HCT116 (cell line): ENCODE results near the gene BBC3. TPM values are rescaled to one million over a fixed set of nuclear protein-coding genes. Genes with fewer than 3 reads are reported as not detected.

ENCODE experiments used
- ATAC-seq: fragments of 200-7000 bp; cut with Tn5 transposase; 2 replicates; pipeline ENCODE4 v1.9.1; 2020; ENCODE audit warnings: mild to moderate bottlenecking, moderate library complexity
- BruUV-seq: library from RNA; stranded (reverse); fragments of 400-500 nt; replicated peaks from 2 replicates; lab custom pipeline; 2021; lab: Mats Ljungman, UMichigan
- CTCF ChIA-PET: fragments of 300-600 bp; sonication (Branson Sonifier 250); formaldehyde crosslinking; loops from one replicate; lab custom pipeline; 2021; ENCODE audit warnings: antibody characterized with exemption; lab: Charles Lee
- POLR2A ChIA-PET: fragments of 300-600, 350-600 bp; sonication (Branson Sonifier 250); formaldehyde crosslinking; loops from one replicate; lab custom pipeline; 2021; ENCODE audit warnings: antibody characterized with exemption; lab: Charles Lee
- RAD21 ChIA-PET, 2 experiments: fragments of 300-600 bp; sonication (Branson Sonifier 250); formaldehyde crosslinking; loops; one replicate each; lab custom pipeline; 2023; ENCODE audit warnings: low total read pairs in 2 of 2; ENCODE audit not compliant: uncharacterized antibody in 2 of 2, unreplicated experiment in 2 of 2, low non-redundant PET in 1 of 2; lab: Charles Lee
- DNase-seq: peaks from one replicate; pipeline ENCODE4 v3.0.0-alpha.2; 2010; ENCODE audit warnings: low read depth, low spot score
- H2AFZ ChIP-seq: fragments of 200-600 bp; shearing (Covaris generic), sonication (generic); 2 replicates; pipeline ENCODE4 v1.6.1; 2017; ENCODE audit warnings: low read depth, mixed run types, mixed read lengths, antibody characterized with exemption, low read length; ENCODE audit not compliant: poor library complexity, severe bottlenecking
- H3K27ac ChIP-seq: 2 replicates; pipeline ENCODE4 v1.5.1; 2012; ENCODE audit warnings: low read depth, low read length
- H3K27me3 ChIP-seq: fragments of 200-600 bp; sonication (generic); 2 replicates; pipeline ENCODE4 v1.6.1; 2016; ENCODE audit warnings: mixed run types, low read length, mixed read lengths; ENCODE audit not compliant: insufficient read depth
- H3K36me3 ChIP-seq, 2 experiments: fragments of 200-500 bp in 1 of 2; fragments of 200-600 bp in 1 of 2; sonication (Bioruptor generic) in 1 of 2; sonication (generic) in 1 of 2; 2 replicates each; pipeline versions ENCODE4 v1.5.1 to v1.6.1; 2014 to 2016; ENCODE audit warnings: low read length in 2 of 2, inconsistent platforms in 1 of 2, mixed read lengths in 1 of 2, mixed run types in 1 of 2; ENCODE audit not compliant: insufficient read depth in 2 of 2, control insufficient read depth in 1 of 2
- H3K4me1 ChIP-seq, 2 experiments: fragments of 200-600 bp in 1 of 2; sonication (generic) in 1 of 2; 2 replicates each; pipeline versions ENCODE4 v1.5.1 to v1.6.1; 2012 to 2017; ENCODE audit warnings: low read length in 2 of 2, inconsistent platforms in 1 of 2, mild to moderate bottlenecking in 1 of 2, mixed read lengths in 1 of 2, mixed run types in 1 of 2, moderate library complexity in 1 of 2; ENCODE audit not compliant: insufficient read depth in 2 of 2, control insufficient read depth in 1 of 2
- H3K4me2 ChIP-seq: fragments of 200-600 bp; sonication (generic); 2 replicates; pipeline ENCODE4 v1.6.1; 2017; ENCODE audit warnings: mixed run types, low read length, mixed read lengths
- H3K4me3 ChIP-seq, 2 experiments: fragments of 200-600 bp in 1 of 2; sonication (generic) in 1 of 2; replicated peaks in 1 of 2; 2 replicates each; pipeline ENCODE4 v1.5.1; 2011 to 2016; ENCODE audit warnings: low read length in 2 of 2, control low read depth in 1 of 2, low read depth in 1 of 2, mild to moderate bottlenecking in 1 of 2, mixed read lengths in 1 of 2, mixed run types in 1 of 2
- H3K79me2 ChIP-seq: fragments of 200-600 bp; sonication (generic); 2 replicates; pipeline ENCODE4 v1.6.1; 2017; ENCODE audit warnings: mild to moderate bottlenecking, mixed run types, low read length, moderate library complexity, mixed read lengths; ENCODE audit not compliant: insufficient read depth
- H3K9ac ChIP-seq: fragments of 200-600 bp; sonication (generic); 2 replicates; pipeline ENCODE4 v1.6.1; 2016; ENCODE audit warnings: low read length, mixed read lengths
- H3K9me2 ChIP-seq: fragments of 200-600 bp; sonication (generic), shearing (Covaris generic); 2 replicates; pipeline ENCODE4 v1.6.1; 2017; ENCODE audit warnings: mixed run types, mild to moderate bottlenecking, moderate library complexity; ENCODE audit not compliant: insufficient read depth
- H3K9me3 ChIP-seq, 2 experiments: fragments of 200-500 bp in 1 of 2; fragments of 200-600 bp in 1 of 2; sonication (Bioruptor generic) in 1 of 2; sonication (generic) in 1 of 2; 2 replicates each; pipeline ENCODE4 v1.6.1; 2014 to 2017; ENCODE audit warnings: low read length in 2 of 2, mixed read lengths in 2 of 2, inconsistent platforms in 1 of 2, low read depth in 1 of 2, mild to moderate bottlenecking in 1 of 2, mixed run types in 1 of 2, moderate library complexity in 1 of 2; ENCODE audit not compliant: control insufficient read depth in 1 of 2, insufficient read depth in 1 of 2
- H4K20me1 ChIP-seq: fragments of 200-600 bp; sonication (generic), shearing (Covaris generic); 2 replicates; pipeline ENCODE4 v1.6.1; 2017; ENCODE audit warnings: mixed run types, mild to moderate bottlenecking, moderate library complexity; ENCODE audit not compliant: insufficient read depth
- CBX3 ChIP-seq: IDR thresholded peaks from 2 replicates; pipeline ENCODE4 v1.6.1; 2012; ENCODE audit warnings: low read depth
- CEBPB ChIP-seq: IDR thresholded peaks from 2 replicates; pipeline ENCODE4 v1.6.1; 2012; ENCODE audit warnings: low read depth
- CTCF ChIP-seq, 3 experiments: fragments of 200-600 bp in 1 of 3; sonication (generic) in 1 of 3; IDR thresholded peaks in 2 of 3; conservative IDR thresholded peaks in 1 of 3; 2 replicates each; pipeline ENCODE4 v1.5.1; 2012 to 2017; ENCODE audit warnings: low read depth in 2 of 3, low read length in 2 of 3, antibody characterized with exemption in 1 of 3, borderline replicate concordance in 1 of 3, control low read depth in 1 of 3, mild to moderate bottlenecking in 1 of 3, mixed read lengths in 1 of 3, mixed run types in 1 of 3, moderate library complexity in 1 of 3; ENCODE audit not compliant: insufficient read depth in 1 of 3
- EGR1 ChIP-seq: IDR thresholded peaks from 2 replicates; pipeline ENCODE4 v1.6.1; 2012; ENCODE audit warnings: low read depth
- EZH2 ChIP-seq: fragments of 200-600 bp; sonication (generic); IDR thresholded peaks from 2 replicates; pipeline ENCODE4 v1.6.1; 2017; ENCODE audit warnings: antibody characterized with exemption, mixed run types
- EZH2phosphoT487 ChIP-seq: fragments of 200-600 bp; IDR thresholded peaks from 2 replicates; pipeline ENCODE4 v1.6.1; 2018; ENCODE audit warnings: antibody characterized with exemption, borderline replicate concordance
- POLR2A ChIP-seq: IDR thresholded peaks from 2 replicates; pipeline ENCODE4 v1.7.0; 2011; ENCODE audit warnings: borderline replicate concordance; ENCODE audit not compliant: insufficient read depth, insufficient read length; ENCODE audit errors: extremely low read depth
- POLR2AphosphoS5 ChIP-seq: IDR thresholded peaks from 2 replicates; pipeline ENCODE4 v1.6.1; 2011; ENCODE audit warnings: mild to moderate bottlenecking, low read depth, low read length, moderate library complexity
- SIN3A ChIP-seq: IDR thresholded peaks from 2 replicates; pipeline ENCODE4 v1.6.1; 2012; ENCODE audit warnings: low read depth
- SP1 ChIP-seq: IDR thresholded peaks from 2 replicates; pipeline ENCODE4 v1.6.1; 2012; ENCODE audit warnings: low read depth
- SRF ChIP-seq: IDR thresholded peaks from 2 replicates; pipeline ENCODE4 v1.6.1; 2012; ENCODE audit warnings: low read depth
- ZBTB33 ChIP-seq: IDR thresholded peaks from 2 replicates; pipeline ENCODE4 v1.6.1; 2011; ENCODE audit warnings: mild to moderate bottlenecking, low read length, moderate library complexity; ENCODE audit not compliant: insufficient replicate concordance; ENCODE audit errors: extremely low read depth
- intact Hi-C: fragments of 100-400 bp; cut with micrococcal nuclease; formaldehyde crosslinking; loops from 2 replicates; pipeline ENCODE4 v1.10.0; 2022
- total RNA-seq: library from RNA; stranded (reverse); gene quantifications from one replicate; pipeline ENCODE4 v1.2.1, GENCODE V29; 2021; ENCODE audit not compliant: unreplicated experiment

BBC3 gene
- total RNA-seq, 1 experiment from 2014 or later = 45.0 TPM

GRCh38 chr19:47221080-47221841 is 9.7 kb downstream of the BBC3 start:
- CTCF ChIA-PET = interaction anchor here (1.8 kb wide), 1 partner anchor 11 kb away, joined by 6 read pairs; no protein-coding TSS in a partner anchor

DNA sequence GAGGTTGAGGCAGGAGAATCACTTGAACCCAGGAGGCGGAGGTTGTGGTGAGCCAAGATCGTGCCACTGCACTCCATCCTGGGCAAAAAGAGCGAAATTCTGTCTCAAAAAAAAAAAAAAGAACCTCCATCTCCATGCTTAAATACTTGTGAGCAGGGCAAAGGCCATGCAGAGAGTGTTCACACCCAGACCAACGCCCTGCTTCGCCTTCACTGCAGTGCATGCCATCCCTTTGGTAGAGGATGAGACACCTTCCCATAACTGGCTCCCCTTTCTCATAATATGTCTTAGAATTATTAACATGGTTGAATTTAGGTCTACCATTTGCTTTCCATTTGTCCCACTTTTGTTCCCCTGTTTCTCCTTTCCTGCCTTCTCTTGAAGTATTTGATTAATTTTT is 15.4 kb downstream of the BBC3 start:
- ChIA-PET POLR2A (interaction anchor here (0.7 to 1.4 kb wide), 2 partner anchors 10 to 11 kb away, joined by 3 to 8 read pairs; no protein-coding TSS in a partner anchor), CTCF (no interaction called here), RAD21 (no interaction called here)
- H3K36me3 ChIP-seq = peaks cover 0 to 10% of the 10 kb centered on the region in 2 experiments; a peak in 1 of 4 replicates
- H3K9me3 ChIP-seq = no peaks in the 10 kb centered on the region
- no peak overlapping the region for H3K9ac ChIP-seq
- peaks cover 0 to 4% of the 10 kb centered on the region in 2 experiments; a peak in 2 of 4 replicates for H3K4me1 ChIP-seq
- DNase-seq (no peak), ATAC-seq (no peak)
- no TSS peak for BruUV-seq
- no peak overlapping the region for H3K27ac ChIP-seq
- no peak overlapping the region for H2AFZ ChIP-seq
- H3K9me2 ChIP-seq = no peaks in the 10 kb centered on the region
- no peaks in the 10 kb centered on the region for H4K20me1 ChIP-seq
- intact Hi-C loops = no loop called here
- no peaks in the 10 kb centered on the region for H3K79me2 ChIP-seq
- H3K27me3 ChIP-seq = no peaks in the 10 kb centered on the region
- no peak overlapping the region for H3K4me2 ChIP-seq
- TF ChIP-seq EZH2phosphoT487 (no peak), POLR2A (no peak), ZBTB33 (no peak), CBX3 (no peak), CTCF (IDR thresholded peaks at IDR 0.05 in 2 of 3, conservative IDR thresholded peaks at IDR 0.05 in 1 of 3; ENCODE audit: borderline replicate concordance in 1 of 3, insufficient read depth in 1 of 3, low read depth in 2 of 3, low read length in 2 of 3) (no peak), SIN3A (no peak), SRF (no peak), CEBPB (no peak), SP1 (no peak)
- H3K4me3 ChIP-seq = no peak overlapping the region

More at GRCh38 chr19:47221080-47221841, 9.7 kb downstream of the BBC3 start:
- Histone ChIP-seq H3K27ac (no peak overlapping the region), H3K4me3 (no peak overlapping the region), H3K9me3 (no peaks in the 10 kb centered on the region)
- DNase-seq = no peak
- TF ChIP-seq SP1 (no peak), POLR2AphosphoS5 (no peak), EGR1 (no peak), EZH2 (no peak)
- TF ChIP-seq, all 23 proteins: peak for 0
- H3K4me1 ChIP-seq = peaks cover 7 to 10% of the 10 kb centered on the region in 2 experiments
- ATAC-seq = no peak
- no peak overlapping the region for H3K4me2 ChIP-seq
- no peaks in the 10 kb centered on the region for H3K27me3 ChIP-seq
- no peak overlapping the region for H2AFZ ChIP-seq
- RAD21 ChIA-PET = no interaction called here
- H3K36me3 ChIP-seq = peaks cover 4 to 6% of the 10 kb centered on the region in 2 experiments; a peak in 1 of 4 replicates
- intact Hi-C loops = no loop called here
- POLR2A ChIA-PET = no interaction called here
- H3K79me2 ChIP-seq = no peaks in the 10 kb centered on the region
- H3K9ac ChIP-seq = no peak overlapping the region
- H4K20me1 ChIP-seq = no peaks in the 10 kb centered on the region
- BruUV-seq = no TSS peak
- H3K9me2 ChIP-seq = no peaks in the 10 kb centered on the region
